SW 1271 (cell line): ENCODE results near the gene CACNA1S.

ENCODE experiments used
- DNase-seq, 2 experiments: peaks; one replicate each; lab custom pipeline; 2025; lab: John Stamatoyannopoulos, UW

CACNA1S gene

DNA sequence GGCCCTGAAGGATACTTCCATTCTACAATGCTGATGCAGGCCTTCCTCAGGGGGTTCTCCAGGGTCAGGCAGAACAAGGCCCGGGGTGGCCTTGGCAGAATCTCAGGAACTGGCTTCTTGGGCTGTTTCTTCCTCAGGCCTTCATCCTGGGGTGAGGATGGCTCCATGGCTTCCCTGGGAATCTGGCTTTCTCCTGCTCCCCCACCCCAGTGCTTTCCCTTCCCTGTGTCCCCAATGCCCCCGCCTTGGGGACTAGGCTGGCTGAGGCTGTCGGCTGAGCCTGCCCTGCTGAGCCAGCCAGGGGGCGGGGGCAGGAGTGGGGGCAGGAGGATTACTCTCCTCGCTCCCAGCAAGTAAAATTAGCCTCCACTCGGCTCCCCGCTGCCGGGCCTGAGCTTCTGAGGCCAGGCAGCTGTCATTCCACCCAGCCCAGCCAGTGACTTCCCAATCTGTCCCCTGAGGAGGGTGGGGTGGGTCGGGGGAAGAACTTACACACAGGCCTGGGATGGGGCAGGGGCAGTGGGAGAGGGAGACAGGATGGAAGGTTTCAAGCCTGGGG lies at the start of gene CACNA1S:
Gene CACNA1S (minus strand): TSS at position 254 of the 559 bp plus-strand sequence. CDS start 87 bp downstream, at position 167.
- DNase-seq, result no peak

DNA sequence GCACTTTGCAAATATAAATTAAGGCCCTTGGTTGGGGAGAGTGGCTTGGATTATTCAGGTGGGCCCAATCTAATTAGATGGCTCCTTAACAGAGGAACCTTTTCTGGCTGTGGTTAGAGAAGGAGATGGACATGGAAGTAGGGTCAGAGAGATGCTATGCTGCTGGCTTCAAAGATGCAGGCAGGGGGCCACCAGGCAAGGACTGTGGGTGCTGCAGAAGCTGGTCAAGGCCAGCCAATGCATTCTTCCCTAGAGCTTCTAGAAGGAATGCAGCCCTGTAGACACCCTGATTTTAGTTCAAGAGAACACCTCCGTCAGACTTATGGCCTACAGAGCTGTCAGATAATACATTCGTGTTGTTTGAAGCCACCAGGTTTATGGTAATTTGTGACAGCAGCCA lies 45.7 kb upstream of the CACNA1S start:
- no peak for DNase-seq

DNA sequence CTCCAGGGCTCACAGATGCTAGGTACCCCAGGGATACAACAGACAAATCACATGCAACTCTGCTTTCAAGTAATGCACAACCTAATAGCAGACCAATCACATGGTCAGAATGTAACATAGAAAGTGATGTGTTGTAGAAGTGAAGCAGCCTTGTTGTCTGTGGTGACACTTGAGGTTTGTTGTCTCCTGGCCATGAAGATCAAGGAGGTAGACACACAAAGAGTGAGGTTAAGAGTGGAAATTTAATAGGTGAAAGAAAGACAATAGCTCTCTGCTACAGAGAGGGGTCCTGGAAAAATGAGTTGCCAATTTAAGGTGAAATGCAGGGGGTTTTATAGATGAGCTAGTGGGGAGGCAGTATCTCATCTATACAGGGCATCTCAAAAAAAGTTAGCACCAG lies 44.6 kb upstream of the CACNA1S start:
- no peak for DNase-seq

DNA sequence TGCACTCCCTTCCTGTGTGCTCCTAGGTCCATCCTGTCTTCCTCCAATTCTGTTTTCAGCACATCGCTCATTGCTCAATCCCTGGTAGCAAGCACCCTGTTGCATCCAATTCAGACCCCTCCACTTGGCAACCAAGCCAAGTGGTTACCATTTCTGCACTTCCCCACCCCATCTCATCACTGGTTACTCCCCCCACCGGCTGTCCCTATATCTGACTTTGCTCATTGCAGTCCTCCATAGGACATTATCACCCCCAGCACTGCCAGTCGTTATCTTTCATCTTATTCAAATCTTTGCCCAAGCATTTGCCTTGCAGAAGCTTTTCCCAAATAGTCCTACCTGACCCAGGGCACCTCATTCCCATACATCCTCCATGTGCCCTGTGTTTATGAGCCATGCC lies 44.1 kb upstream of the CACNA1S start:
- no peak for DNase-seq

DNA sequence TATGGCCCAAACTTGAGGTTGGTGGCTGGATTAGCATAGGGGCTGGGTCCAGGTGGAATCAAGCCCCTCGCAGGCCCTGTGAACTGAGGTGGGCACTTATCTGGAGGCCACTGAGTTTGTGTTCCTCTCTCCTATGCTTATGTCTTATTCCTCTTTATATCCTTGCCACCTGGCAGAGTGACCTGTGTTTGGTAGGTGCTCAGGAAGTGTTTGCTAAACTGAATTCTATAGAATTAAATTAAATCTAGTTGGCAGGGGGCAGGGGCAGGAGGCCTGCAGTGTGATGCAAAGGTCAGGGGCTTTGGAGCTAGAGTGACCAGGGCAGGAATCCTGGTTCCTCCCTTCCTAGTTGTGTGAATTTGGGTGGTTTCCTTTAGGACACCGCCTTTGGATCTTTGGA lies 43.1 kb upstream of the CACNA1S start:
- DNase-seq, result no peak

DNA sequence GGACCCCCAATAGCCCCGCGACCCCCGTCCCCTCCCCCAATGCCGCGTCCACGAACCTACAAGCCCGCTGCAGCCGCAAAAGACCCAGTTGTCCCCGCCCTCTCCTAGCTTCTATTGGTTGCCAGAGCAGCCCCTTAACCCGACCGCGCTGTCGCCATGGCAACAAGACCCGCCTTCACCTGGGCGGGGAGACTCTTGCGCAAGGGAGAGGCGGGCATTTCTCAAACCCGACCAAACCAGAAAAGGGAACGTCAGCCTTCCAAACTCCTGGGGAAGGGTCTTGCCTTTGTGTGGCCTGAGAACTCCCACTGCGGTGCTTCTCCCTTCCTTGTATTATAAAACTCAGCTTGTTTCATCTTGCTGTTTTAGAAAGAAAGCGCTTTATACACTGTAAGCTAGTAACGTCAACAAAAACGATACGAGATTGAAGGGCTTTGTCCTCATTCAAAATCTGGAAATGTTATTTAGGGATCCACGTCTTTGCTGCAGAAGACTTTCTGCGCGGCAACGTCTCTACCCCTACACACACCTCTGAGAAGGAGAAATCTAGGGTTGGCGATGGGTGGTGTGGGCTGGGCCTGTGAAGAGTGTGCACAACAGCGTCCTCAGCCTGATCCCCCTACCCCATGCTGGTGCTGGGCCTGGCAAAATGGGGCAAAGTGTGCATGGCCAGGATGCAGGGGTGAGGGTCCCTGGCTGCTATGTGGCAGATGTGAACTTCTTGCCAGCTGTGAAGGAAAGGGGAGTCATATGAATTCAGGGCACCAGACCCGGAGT lies 42.4 kb upstream of the CACNA1S start, which contains the start of gene TMEM9:
Gene TMEM9 (minus strand): TSS at position 86 of the 777 bp plus-strand sequence. CDS start 551 bp downstream, outside the sequence.
- peak; percentile 60 to 81 for DNase-seq

DNA sequence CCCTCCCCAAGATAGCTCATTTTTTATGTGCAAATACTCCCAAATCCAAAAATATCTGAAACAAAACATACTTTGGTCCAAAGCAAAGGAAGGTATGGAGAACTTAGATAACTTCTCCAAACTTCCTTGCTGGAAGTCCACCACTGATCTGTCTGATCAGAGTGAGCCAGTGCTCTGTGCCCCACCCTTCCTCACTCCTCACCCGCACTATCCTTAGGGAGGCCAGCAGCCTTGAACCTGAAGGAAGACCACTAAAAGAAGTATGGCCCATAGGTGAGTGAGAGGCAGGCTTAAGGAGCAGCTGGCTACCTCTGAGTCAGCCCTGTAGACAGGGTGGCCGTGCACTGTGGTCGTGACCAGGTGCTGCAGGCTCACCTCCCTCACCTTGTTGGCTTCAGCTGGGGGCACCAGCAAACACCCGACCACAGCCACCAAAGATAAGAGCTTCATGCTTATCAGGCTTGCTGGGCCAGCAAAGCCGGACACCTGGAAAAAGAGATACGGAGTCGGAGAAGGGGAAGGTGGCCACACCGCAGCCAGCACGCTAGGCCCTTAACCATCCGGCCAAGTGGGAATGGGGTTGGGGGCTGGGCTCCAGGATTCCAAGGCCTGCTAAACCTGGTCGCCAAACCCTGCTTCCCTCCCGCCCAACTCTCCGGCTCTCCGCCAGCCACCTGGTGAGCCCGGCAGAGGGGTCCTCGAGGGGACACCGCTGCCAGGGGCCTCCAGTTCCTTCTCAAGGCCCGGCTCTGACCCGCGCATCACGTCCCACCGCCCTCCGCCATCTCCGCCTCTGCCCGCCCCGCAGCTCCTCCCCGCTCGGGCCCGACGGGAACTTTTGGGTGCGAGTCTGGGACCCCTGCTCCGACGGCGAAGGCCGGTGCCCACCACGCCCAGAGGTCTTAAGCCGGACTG lies 41.5 kb upstream of the CACNA1S start:
- DNase-seq, result peak in 1 of 2 experiments; percentile 35

DNA sequence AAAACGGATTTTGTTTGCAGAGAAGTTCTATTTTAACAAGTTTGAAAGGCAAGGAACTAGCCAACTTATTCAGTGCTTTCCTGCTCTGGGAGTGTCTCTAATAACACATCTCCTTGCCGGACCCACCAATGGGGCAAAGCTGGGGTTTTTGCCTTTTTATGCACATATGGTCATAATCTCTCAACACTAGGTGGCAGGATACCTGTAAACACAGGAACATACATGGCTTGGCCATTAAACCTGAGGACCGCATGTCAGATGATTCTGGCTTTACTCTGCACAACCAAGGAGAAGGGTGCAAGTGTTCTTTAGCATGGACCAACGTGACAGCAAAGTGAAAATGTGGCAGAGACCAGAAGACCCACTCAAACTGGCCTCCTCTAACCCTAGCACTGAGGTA lies 37.2 kb upstream of the CACNA1S start:
- no peak for DNase-seq

DNA sequence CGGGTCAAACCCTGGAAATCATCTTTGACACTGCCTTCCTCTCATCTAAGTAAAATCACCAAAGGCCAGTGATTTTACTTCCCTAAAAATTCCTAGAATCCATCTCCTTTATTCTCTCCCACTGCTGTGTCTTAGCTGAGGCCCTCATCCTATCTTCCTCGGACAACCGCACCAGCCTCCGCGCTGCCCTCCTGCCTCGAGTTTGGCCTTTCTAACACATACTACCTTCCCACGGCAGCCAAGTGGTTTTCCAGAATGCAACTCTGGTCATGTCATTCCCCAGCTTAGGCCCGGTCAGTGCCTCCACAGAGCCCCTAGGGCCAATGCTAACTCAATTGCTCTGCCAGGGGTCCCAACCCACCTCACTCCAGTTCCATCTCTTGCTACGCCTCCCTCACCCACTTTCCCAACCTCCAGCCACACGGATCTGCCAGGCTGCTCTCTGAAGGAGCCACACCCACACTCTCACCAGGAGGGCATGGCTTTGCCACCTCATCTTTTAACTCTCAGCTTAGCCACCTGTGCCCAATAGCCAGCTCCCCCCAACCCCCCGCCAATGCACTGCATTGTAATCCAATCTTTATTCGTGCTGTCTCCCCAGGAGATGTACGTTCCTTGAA lies 35.3 kb upstream of the CACNA1S start:
- DNase-seq, result no peak

DNA sequence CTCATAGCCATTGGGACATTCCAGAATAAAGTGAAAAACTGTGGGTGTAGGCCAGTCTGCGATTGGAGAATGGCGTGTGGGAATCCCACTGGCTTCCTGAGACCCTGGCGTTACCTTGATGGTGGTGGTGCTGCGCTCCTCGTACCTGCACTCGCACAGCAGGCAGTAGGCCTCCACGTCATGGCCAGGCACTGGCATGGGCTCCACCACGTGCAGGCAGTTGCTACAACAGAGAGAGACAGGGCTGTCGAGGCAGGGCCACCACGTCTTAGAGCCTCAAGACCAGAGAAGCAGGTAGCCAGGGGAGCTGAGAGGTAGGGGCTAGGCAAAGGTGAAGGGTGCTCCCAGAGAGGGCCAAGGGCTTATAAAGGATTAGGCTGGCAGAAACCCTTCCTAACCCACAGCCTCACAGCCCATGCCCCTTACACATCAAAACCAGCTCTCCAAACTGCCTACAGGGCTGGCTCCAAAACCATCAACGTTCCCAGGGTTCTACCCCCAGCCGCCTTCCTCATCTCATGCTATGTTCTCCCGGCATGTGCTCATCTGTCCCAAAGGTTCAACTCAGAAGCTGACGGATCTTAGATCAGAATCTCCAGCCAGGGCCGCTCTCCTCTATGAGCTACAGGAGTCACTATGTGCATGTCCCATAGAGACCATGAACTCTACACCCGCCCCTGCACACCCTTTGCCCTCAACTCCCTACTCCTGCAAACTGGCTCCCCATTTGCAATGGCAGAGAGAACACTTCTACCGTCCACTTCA lies 34.6 kb upstream of the CACNA1S start:
- DNase-seq, result no peak

DNA sequence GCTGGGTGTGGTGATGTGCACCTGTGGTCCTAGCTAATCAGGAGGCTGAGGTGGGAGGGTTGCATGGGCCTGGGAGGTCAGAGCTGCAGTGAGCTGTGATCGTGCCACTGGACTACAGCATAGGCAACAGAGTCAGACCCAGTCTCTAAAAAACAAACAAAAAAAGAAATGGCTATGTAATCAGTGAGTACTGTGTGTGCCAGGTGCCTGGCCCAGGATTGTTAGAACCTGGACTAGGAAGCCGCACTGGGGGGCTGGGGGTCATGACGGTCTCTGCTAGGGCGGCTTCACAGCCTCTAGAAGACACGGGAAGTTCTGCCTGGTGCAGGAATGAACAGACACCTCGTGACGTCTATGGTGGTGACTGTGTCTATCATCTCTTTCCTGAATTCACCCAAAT lies 33.6 kb upstream of the CACNA1S start:
- DNase-seq, result no peak

DNA sequence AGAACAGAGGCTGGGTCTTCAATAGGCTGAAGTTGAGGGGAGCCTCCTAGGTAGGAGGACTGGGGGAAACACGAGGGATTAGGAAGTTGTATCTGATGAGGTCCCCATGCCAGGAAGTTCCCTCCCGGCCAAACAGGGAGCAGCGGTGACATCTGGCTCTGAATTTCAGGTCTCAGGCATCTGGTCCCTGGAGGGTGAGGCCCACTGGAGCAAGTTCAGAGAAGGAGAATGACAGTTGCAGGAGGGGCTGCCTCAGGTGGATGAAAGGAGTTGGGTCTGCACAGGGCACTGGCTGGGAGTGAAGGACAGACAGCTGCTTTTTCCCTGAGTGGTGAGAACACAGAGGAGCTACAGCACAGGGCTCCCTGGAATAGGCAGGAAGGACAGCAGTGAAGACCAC lies 32.9 kb upstream of the CACNA1S start:
- no peak for DNase-seq

DNA sequence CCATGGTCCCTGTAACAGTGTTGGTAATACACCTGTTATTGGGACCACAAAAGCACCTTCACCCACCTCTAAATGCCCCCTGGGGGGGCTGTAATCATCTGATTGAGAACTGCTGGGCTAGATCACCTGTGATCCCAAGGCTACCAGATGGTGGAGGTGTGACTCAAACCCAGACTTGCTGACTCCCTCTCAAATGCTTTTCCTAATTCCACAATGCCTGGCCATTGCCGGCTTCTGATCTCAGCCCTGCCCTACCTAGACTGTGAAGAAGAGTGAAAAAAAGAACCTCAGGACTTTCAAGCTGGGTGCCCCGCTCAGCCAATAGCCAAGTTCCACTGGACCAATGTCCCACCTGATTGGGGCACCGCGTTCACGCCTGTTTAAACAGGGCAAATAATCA lies 32.5 kb upstream of the CACNA1S start:
- no peak for DNase-seq

DNA sequence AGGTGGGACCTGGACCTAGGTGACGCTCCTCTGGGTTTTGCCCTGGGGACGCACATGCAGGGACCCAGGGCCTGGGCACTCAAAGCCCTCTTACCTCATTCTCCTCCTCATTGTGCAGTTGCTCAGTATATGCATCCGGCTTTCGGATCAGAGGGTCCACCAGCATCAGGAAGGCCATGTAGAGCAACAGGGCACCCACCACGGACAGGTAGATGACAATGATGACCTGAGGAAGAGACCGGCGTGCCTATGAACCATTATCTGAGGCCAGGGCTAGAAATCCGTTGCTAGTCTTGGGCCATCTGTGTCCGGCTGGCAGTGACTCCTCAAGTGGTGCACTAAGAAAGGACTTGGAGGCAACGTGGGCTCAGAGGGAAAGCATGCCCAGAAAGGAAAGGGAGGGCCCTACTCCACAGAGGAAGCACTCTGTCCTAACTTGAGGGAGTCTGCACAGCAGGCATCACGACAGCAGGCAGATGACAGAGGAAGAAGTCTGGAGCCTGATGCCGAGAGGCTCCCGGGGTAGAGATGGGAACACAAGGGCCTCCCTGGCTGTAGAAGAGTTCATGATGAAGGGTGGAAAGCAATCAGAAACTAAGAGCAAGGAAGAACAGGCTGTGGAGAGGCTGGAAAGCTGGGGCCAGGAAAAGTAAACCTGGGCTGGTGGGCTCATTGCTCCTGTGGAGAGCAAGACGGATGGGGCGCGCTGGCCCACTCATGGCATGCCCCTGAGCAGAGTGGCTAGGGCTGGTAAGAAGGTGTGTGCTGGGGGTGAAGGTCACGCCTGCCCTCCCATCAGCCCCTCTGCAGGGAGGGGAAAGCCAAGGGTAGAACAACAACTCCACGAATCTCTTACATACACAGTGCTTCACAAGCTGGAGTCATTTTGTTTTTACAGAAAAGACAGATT lies 31.8 kb upstream of the CACNA1S start:
- no peak for DNase-seq

DNA sequence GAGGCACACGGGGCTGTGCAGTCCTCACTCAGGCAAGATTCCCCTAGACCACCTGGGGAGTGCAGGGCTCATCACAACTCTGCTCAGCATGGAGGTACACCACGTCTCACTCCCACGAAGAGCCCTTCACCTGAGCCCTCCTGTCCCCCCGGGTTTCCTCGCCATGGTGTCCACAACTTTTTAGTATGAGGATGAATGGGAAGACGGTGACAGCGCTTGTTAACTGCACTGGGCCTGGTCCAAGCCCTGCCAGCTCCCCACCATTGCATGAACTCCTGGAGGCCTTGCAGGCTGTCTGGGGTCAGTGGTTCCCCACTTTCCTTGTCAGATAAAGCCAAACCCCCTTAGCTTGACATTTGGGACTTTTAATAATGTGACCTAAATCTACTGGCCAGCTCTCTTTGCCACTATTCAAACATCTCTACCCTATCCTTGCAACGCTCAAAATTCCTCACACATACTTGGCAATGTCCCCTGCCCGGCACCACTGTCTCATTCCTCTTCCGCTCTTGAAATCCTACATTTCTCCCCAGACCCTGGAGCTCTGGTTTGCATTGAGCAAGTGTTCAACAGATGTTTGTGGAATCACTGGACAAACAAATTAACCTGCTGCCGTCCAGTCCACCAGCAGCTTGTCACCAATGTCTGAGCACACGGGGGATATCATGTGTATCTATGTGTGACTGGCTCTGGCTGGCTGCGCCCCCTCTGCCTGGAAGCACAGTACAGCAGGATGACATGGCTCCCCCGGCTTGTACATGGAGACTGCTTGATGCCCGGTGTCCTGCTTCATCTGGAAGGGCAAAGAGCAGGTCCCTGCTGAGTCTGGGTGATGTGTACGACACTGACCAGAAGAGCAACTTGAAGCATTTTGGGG lies 30.9 kb upstream of the CACNA1S start:
- DNase-seq, result no peak

DNA sequence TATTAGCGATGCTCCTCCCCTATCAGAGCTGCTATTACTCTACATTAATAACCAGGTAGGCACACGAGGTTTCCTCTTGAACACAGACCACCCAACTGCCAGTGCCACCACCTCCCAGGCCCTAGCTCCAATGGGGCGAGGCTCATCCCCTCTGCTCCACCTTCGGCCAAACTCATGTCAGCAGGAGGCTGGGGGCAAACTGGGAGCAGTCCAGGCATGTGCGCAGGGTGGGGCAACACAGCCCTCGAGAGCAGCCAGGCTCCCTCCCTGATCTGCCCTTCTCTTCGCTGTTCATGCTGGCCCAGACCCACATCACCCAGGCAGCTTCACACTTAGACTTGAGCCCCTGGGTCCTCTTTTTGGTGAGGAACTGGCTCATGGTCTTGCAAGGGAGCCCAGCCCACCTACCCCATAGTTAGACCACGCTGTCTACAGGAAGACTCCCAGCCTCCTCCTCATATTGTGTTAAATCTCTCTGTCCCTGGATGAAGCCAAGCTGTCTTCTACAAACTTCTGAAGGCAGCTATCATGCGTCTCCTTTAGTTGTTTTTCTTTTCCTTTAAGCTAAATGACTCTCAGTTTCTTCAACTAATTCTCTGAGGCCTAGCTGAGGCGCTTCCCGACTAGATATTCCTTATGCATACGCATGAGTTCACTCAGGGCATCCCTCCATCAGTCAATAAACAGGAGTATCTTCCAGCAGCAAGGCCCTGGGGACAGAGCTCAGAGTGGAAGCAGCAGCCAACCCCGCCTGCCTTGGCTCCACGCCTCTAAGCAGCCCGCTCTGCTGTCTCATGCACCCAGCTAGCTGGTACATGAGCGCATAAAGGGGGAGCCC lies 30.0 kb upstream of the CACNA1S start:
- no peak for DNase-seq

DNA sequence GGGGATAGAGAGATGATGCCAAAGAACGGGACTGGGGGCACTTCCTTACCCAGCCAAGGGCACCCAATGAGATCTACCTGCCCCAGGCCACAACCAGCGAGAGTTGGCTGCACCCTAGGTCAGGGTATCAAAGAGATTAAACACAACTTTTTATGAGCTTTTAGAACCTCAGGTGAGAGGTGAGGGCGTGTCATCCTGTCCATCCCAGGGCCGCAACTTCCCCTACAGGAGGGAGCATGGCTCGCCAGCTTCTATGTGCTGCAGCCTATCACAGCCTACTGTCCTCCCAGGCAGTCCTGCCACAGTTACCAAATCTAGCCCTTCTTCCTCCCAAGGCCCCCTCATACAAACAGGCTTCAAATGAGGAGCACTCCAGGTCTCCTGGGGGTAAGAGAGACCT lies 29.2 kb upstream of the CACNA1S start:
- no peak for DNase-seq

DNA sequence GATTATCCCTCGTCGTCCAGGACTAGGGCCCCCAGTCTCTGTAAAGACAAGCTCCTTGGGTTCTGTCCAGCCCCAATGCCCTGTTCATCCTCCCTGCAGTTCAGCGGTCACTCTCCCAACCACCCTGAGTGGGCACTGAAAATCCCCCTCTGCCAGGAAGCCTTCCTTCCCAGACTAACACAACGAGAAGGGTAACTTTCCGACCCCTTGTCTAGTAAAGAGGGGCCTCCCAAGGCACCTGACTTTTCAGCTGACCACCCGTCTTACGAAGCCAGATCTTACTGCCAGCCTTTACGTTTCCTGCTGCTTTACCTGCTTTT lies 28.7 kb upstream of the CACNA1S start:
- DNase-seq, result no peak
